HCT116 (cell line): ENCODE results near the gene PHLDB3. TPM values are rescaled to one million over a fixed set of nuclear protein-coding genes. Genes with fewer than 3 reads are reported as not detected.

Source experiments
- ATAC-seq: fragments of 200-7000 bp; cut with Tn5 transposase; 2 replicates; pipeline ENCODE4 v1.9.1; 2020; ENCODE audit warnings: mild to moderate bottlenecking, moderate library complexity
- BruUV-seq: library from RNA; stranded (reverse); fragments of 400-500 nt; replicated peaks from 2 replicates; lab custom pipeline; 2021; lab: Mats Ljungman, UMichigan
- CTCF ChIA-PET: fragments of 300-600 bp; sonication (Branson Sonifier 250); formaldehyde crosslinking; loops from one replicate; lab custom pipeline; 2021; ENCODE audit warnings: antibody characterized with exemption; lab: Charles Lee
- POLR2A ChIA-PET: fragments of 300-600, 350-600 bp; sonication (Branson Sonifier 250); formaldehyde crosslinking; loops from one replicate; lab custom pipeline; 2021; ENCODE audit warnings: antibody characterized with exemption; lab: Charles Lee
- RAD21 ChIA-PET, 2 experiments: fragments of 300-600 bp; sonication (Branson Sonifier 250); formaldehyde crosslinking; loops; one replicate each; lab custom pipeline; 2023; ENCODE audit warnings: low total read pairs in 2 of 2; ENCODE audit not compliant: uncharacterized antibody in 2 of 2, unreplicated experiment in 2 of 2, low non-redundant PET in 1 of 2; lab: Charles Lee
- DNase-seq: peaks from one replicate; pipeline ENCODE4 v3.0.0-alpha.2; 2010; ENCODE audit warnings: low read depth, low spot score
- H2AFZ ChIP-seq: fragments of 200-600 bp; shearing (Covaris generic), sonication (generic); 2 replicates; pipeline ENCODE4 v1.6.1; 2017; ENCODE audit warnings: low read depth, mixed run types, mixed read lengths, antibody characterized with exemption, low read length; ENCODE audit not compliant: poor library complexity, severe bottlenecking
- H3K27ac ChIP-seq: 2 replicates; pipeline ENCODE4 v1.5.1; 2012; ENCODE audit warnings: low read depth, low read length
- H3K27me3 ChIP-seq: fragments of 200-600 bp; sonication (generic); 2 replicates; pipeline ENCODE4 v1.6.1; 2016; ENCODE audit warnings: mixed run types, low read length, mixed read lengths; ENCODE audit not compliant: insufficient read depth
- H3K36me3 ChIP-seq, 2 experiments: fragments of 200-500 bp in 1 of 2; fragments of 200-600 bp in 1 of 2; sonication (Bioruptor generic) in 1 of 2; sonication (generic) in 1 of 2; 2 replicates each; pipeline versions ENCODE4 v1.5.1 to v1.6.1; 2014 to 2016; ENCODE audit warnings: low read length in 2 of 2, inconsistent platforms in 1 of 2, mixed read lengths in 1 of 2, mixed run types in 1 of 2; ENCODE audit not compliant: insufficient read depth in 2 of 2, control insufficient read depth in 1 of 2
- H3K4me1 ChIP-seq, 2 experiments: fragments of 200-600 bp in 1 of 2; sonication (generic) in 1 of 2; 2 replicates each; pipeline versions ENCODE4 v1.5.1 to v1.6.1; 2012 to 2017; ENCODE audit warnings: low read length in 2 of 2, inconsistent platforms in 1 of 2, mild to moderate bottlenecking in 1 of 2, mixed read lengths in 1 of 2, mixed run types in 1 of 2, moderate library complexity in 1 of 2; ENCODE audit not compliant: insufficient read depth in 2 of 2, control insufficient read depth in 1 of 2
- H3K4me2 ChIP-seq: fragments of 200-600 bp; sonication (generic); 2 replicates; pipeline ENCODE4 v1.6.1; 2017; ENCODE audit warnings: mixed run types, low read length, mixed read lengths
- H3K4me3 ChIP-seq, 2 experiments: fragments of 200-600 bp in 1 of 2; sonication (generic) in 1 of 2; replicated peaks in 1 of 2; 2 replicates each; pipeline ENCODE4 v1.5.1; 2011 to 2016; ENCODE audit warnings: low read length in 2 of 2, control low read depth in 1 of 2, low read depth in 1 of 2, mild to moderate bottlenecking in 1 of 2, mixed read lengths in 1 of 2, mixed run types in 1 of 2
- H3K79me2 ChIP-seq: fragments of 200-600 bp; sonication (generic); 2 replicates; pipeline ENCODE4 v1.6.1; 2017; ENCODE audit warnings: mild to moderate bottlenecking, mixed run types, low read length, moderate library complexity, mixed read lengths; ENCODE audit not compliant: insufficient read depth
- H3K9ac ChIP-seq: fragments of 200-600 bp; sonication (generic); 2 replicates; pipeline ENCODE4 v1.6.1; 2016; ENCODE audit warnings: low read length, mixed read lengths
- H3K9me2 ChIP-seq: fragments of 200-600 bp; sonication (generic), shearing (Covaris generic); 2 replicates; pipeline ENCODE4 v1.6.1; 2017; ENCODE audit warnings: mixed run types, mild to moderate bottlenecking, moderate library complexity; ENCODE audit not compliant: insufficient read depth
- H3K9me3 ChIP-seq, 2 experiments: fragments of 200-500 bp in 1 of 2; fragments of 200-600 bp in 1 of 2; sonication (Bioruptor generic) in 1 of 2; sonication (generic) in 1 of 2; 2 replicates each; pipeline ENCODE4 v1.6.1; 2014 to 2017; ENCODE audit warnings: low read length in 2 of 2, mixed read lengths in 2 of 2, inconsistent platforms in 1 of 2, low read depth in 1 of 2, mild to moderate bottlenecking in 1 of 2, mixed run types in 1 of 2, moderate library complexity in 1 of 2; ENCODE audit not compliant: control insufficient read depth in 1 of 2, insufficient read depth in 1 of 2
- H4K20me1 ChIP-seq: fragments of 200-600 bp; sonication (generic), shearing (Covaris generic); 2 replicates; pipeline ENCODE4 v1.6.1; 2017; ENCODE audit warnings: mixed run types, mild to moderate bottlenecking, moderate library complexity; ENCODE audit not compliant: insufficient read depth
- CBX3 ChIP-seq: IDR thresholded peaks from 2 replicates; pipeline ENCODE4 v1.6.1; 2012; ENCODE audit warnings: low read depth
- CTCF ChIP-seq, 3 experiments: fragments of 200-600 bp in 1 of 3; sonication (generic) in 1 of 3; IDR thresholded peaks in 2 of 3; conservative IDR thresholded peaks in 1 of 3; 2 replicates each; pipeline ENCODE4 v1.5.1; 2012 to 2017; ENCODE audit warnings: low read depth in 2 of 3, low read length in 2 of 3, antibody characterized with exemption in 1 of 3, borderline replicate concordance in 1 of 3, control low read depth in 1 of 3, mild to moderate bottlenecking in 1 of 3, mixed read lengths in 1 of 3, mixed run types in 1 of 3, moderate library complexity in 1 of 3; ENCODE audit not compliant: insufficient read depth in 1 of 3
- RAD21 ChIP-seq: IDR thresholded peaks from 2 replicates; pipeline ENCODE4 v1.6.1; 2012; ENCODE audit warnings: low read depth, mild to moderate bottlenecking
- intact Hi-C: fragments of 100-400 bp; cut with micrococcal nuclease; formaldehyde crosslinking; loops from 2 replicates; pipeline ENCODE4 v1.10.0; 2022
- total RNA-seq: library from RNA; stranded (reverse); gene quantifications from one replicate; pipeline ENCODE4 v1.2.1, GENCODE V29; 2021; ENCODE audit not compliant: unreplicated experiment

Gene PHLDB3
- total RNA-seq, 1 experiment from 2014 or later: 15.5 TPM

- Histone ChIP-seq H3K27ac (no peak overlapping the region), H3K4me2 (peak overlapping the region; percentile 31)
- CTCF ChIA-PET: interaction anchor here (0.6 to 5.2 kb wide), 27 partner anchors 8 to 363 kb away, joined by 3 to 225 read pairs (median 6); partner anchors contain the start of genes IRGQ, LYPD3, PHLDB3 and ZNF575
These were observed 57.6 kb downstream of the PHLDB3 start for GRCh38 chr19:43446746-43447489.

More at GRCh38 chr19:43446746-43447489, 57.6 kb downstream of the PHLDB3 start:
- Histone ChIP-seq H3K9me3 (no peaks in the 10 kb centered on the region), H3K79me2 (no peaks in the 10 kb centered on the region), H3K27me3 (no peaks in the 10 kb centered on the region), H3K36me3 (no peaks in the 10 kb centered on the region), H3K9ac (no peak overlapping the region), H4K20me1 (no peaks in the 10 kb centered on the region), H3K4me3 (no peak overlapping the region), H3K4me1 (peaks cover 0 to 3% of the 10 kb centered on the region in 2 experiments; a peak in 1 of 4 replicates), H3K9me2 (no peaks in the 10 kb centered on the region)
- POLR2A ChIA-PET: interaction anchor here (0.8 to 1.0 kb wide), 2 partner anchors 16 to 73 kb away, joined by 3 to 9 read pairs; no protein-coding TSS in a partner anchor
- peak; percentile 92 for ATAC-seq
- RAD21 ChIA-PET: interaction anchor here (0.7 to 2.6 kb wide), 7 partner anchors 57 to 77 kb away, joined by 3 to 32 read pairs (median 4); partner anchors contain the start of gene PHLDB3 (in 1 of the 2)
- peak; percentile 53 for DNase-seq
- no TSS peak for BruUV-seq
- TF ChIP-seq CTCF (IDR thresholded peaks at IDR 0.05 in 2 of 3, conservative IDR thresholded peaks at IDR 0.05 in 1 of 3; ENCODE audit: borderline replicate concordance in 1 of 3, insufficient read depth in 1 of 3, low read depth in 2 of 3, low read length in 2 of 3): peak; percentile 92 to 93 (median 92)
- peak; percentile 96 for TF ChIP-seq RAD21
- no peak for TF ChIP-seq CBX3
- TF ChIP-seq, all 23 proteins: peak for 2
- peak overlapping the region; percentile 85 for H2AFZ ChIP-seq
- intact Hi-C loops: loop anchor here (1.0 kb wide), 1 partner anchor 72 kb away; no protein-coding TSS in a partner anchor
